ENCODE measurements around the gene WNK3.

Gene WNK3

DNA sequence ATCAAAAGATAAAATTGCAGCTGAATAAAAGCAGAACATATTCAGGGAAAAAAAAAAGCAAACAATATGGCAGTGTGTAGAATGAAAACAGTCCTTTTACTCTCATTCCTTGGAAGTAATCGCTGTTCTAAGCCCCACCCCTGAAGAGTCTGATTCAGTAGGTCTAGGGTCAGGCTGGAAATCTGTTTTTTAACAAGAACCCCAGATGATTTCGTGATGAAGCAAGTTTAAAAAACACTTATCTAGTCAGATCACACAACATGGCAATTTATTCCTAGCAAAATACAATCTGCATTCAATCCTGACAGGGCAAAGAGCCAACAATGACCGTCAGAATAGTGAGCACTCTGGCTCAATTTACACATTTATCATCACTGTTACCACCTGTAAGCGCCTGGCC is 190.9 kb downstream of the WNK3 start:
- no peak for DNase-seq (ENCODE audit: low spot score)

DNA sequence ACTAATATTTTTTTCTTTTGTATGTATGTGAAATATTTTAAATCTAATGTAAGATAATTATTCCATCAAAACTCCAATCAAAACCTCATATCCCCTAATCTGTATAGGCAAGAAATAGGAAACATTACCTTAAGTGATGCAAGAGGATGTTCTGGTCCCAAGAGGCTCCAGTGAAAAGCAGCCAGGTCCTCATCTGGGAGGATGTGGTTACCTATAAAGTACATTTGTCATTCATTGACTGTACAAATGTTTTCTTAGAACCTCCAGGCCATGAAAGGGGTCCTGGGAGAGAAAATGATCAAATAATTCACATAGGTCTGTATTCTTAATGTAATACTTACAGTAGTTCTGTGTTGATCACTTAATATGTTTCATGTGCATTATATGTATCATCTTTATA is 200.3 kb downstream of the WNK3 start:
- no peak for DNase-seq (ENCODE audit: low spot score)
